Smooth muscle cell (in vitro differentiated cells): ENCODE data around the gene SPOCK1. TPM values are rescaled to one million over a fixed set of nuclear protein-coding genes. Genes with fewer than 3 reads are reported as not detected.

Experiments
- DNase-seq: peaks from one replicate; lab custom pipeline; 2025; ENCODE audit not compliant: unreplicated experiment; lab: John Stamatoyannopoulos, UW
- H2AFZ ChIP-seq: fragments of 200-600 bp; sonication (generic); 2 replicates; pipeline ENCODE4 v1.6.0; 2016; ENCODE audit warnings: antibody characterized with exemption, low read depth, mild to moderate bottlenecking
- H3F3A ChIP-seq: fragments of 200-600 bp; sonication (generic); 2 replicates; pipeline ENCODE4 v1.6.0; 2017; ENCODE audit warnings: antibody characterized with exemption, low read depth
- H3K27ac ChIP-seq: fragments of 200-600 bp; sonication (generic); 2 replicates; pipeline ENCODE4 v1.5.1; 2016; ENCODE audit warnings: low read depth, mild to moderate bottlenecking
- H3K27me3 ChIP-seq: fragments of 200-600 bp; sonication (generic); 2 replicates; pipeline ENCODE4 v1.6.1; 2016; ENCODE audit warnings: low read depth, mild to moderate bottlenecking
- H3K36me3 ChIP-seq: fragments of 200-600 bp; sonication (generic); 2 replicates; pipeline ENCODE4 v1.5.1; 2016; ENCODE audit warnings: low read depth
- H3K4me1 ChIP-seq: fragments of 200-600 bp; sonication (generic); 2 replicates; pipeline ENCODE4 v1.5.1; 2016; ENCODE audit warnings: low read depth
- H3K4me2 ChIP-seq: fragments of 200-600 bp; sonication (generic); 2 replicates; pipeline ENCODE4 v1.6.0; 2016; ENCODE audit warnings: mild to moderate bottlenecking
- H3K4me3 ChIP-seq: fragments of 200-600 bp; sonication (generic); 2 replicates; pipeline ENCODE4 v1.5.1; 2016; ENCODE audit warnings: mild to moderate bottlenecking
- H3K79me2 ChIP-seq: fragments of 200-600 bp; sonication (generic); 2 replicates; pipeline ENCODE4 v1.6.0; 2016; ENCODE audit warnings: low read depth, mild to moderate bottlenecking
- H3K9ac ChIP-seq: fragments of 200-600 bp; sonication (generic); 2 replicates; pipeline ENCODE4 v1.6.0; 2016; ENCODE audit warnings: low read depth
- H3K9me3 ChIP-seq: fragments of 200-600 bp; sonication (generic); replicated peaks from 2 replicates; pipeline ENCODE4 v1.5.1; 2016; ENCODE audit warnings: low read depth
- H4K20me1 ChIP-seq: fragments of 200-600 bp; sonication (generic); 2 replicates; pipeline ENCODE4 v1.6.0; 2016; ENCODE audit warnings: low read depth
- CTCF ChIP-seq: fragments of 200-600 bp; sonication (generic); IDR thresholded peaks from 2 replicates; pipeline ENCODE4 v1.5.1; 2017; ENCODE audit warnings: borderline replicate concordance, mild to moderate bottlenecking, antibody characterized with exemption; ENCODE audit not compliant: insufficient read depth, poor library complexity, severe bottlenecking
- WGBS: methylation state at CpG from one replicate; pipeline ENCODE4 v1.1.7; 2016; ENCODE audit warnings: low lambda C conversion rate; 5-methylcytosine and 5-hydroxymethylcytosine counted together
- polyA plus RNA-seq: library from polyadenylated mRNA; unstranded; fragments of >200 nt; fragmentation: Nextera tagmentation; extraction: Ambion mirVana; gene quantifications from 2 replicates; pipeline ENCODE4 v1.2.1, GENCODE V29; 2016
- small RNA-seq: library from RNA; depleted of rRNA; stranded (forward); fragments of <200 nt; gene quantifications from one replicate; pipeline ENCODE3, GENCODE V24; 2014
- total RNA-seq: library from RNA; depleted of rRNA; stranded (reverse); fragments of >200 nt; gene quantifications from 2 replicates; pipeline ENCODE4 v1.2.3, GENCODE V29; 2014

The SPOCK1 gene
- total and polyA plus RNA-seq, 2 experiments from 2014 or later, result 56.2 to 80.0 TPM

- Histone ChIP-seq H3K4me3 (no peak overlapping the region), H3K4me2 (no peak overlapping the region), H4K20me1 (no peaks in the 10 kb centered on the region), H2AFZ (no peak overlapping the region), H3K9ac (no peak overlapping the region), H3K36me3 (no peaks in the 10 kb centered on the region), H3K4me1 (no peaks in the 10 kb centered on the region), H3K79me2 (no peaks in the 10 kb centered on the region), H3F3A (no peaks in the 10 kb centered on the region), H3K9me3 (no peaks in the 10 kb centered on the region), H3K27ac (no peak overlapping the region), H3K27me3 (no peaks in the 10 kb centered on the region)
- TF ChIP-seq CTCF, result no peak
- DNase-seq, result no peak
- 92% methylated on average over 2 of the region's 2 CpGs for WGBS
These were observed 573.1 kb downstream of the SPOCK1 start for GRCh38 chr5:136926073-136926472.

Small RNA genes lying within 50 kb of the gene (small RNA-seq; reads per million reads assigned to genes)
- gene RNA5SP193, result not detected

Other genes with a start within 250 kb of the SPOCK1 start
- gene KLHL3, start 236.8 kb upstream of the SPOCK1 start, total RNA-seq, result 3.5 and 9.1 TPM in 2 replicates
- 2.3 and 3.6 TPM in 2 replicates for gene KLHL3, start 236.8 kb upstream of the SPOCK1 start, polyA plus RNA-seq